Right lobe of liver (tissue), 4 donors: ENCODE data around the gene P4HA2.

Experiments
- POLR2A ChIP-seq: fragments of 450-650 bp; IDR thresholded peaks from one replicate; pipeline ENCODE4 v1.6.1; 2017; ENCODE audit warnings: antibody characterized with exemption, mild to moderate bottlenecking
- TF ChIP-seq, protein P1 (sequence below), 4 donors: fragments of 200-600 bp in 3 of 4; fragments of 450-650 bp in 1 of 4; IDR thresholded peaks; one replicate each; pipeline versions ENCODE4 v1.5.1 to v1.8.0; 2016 to 2022; ENCODE audit warnings: antibody characterized with exemption in 4 of 4, mild to moderate bottlenecking in 2 of 4
- donor health status: DM: no; HTN: no; CAD: no.
- donor health status: DM: no; HTN: no; CAD: no.
- donor health status: DM: no; HTN: yes; CAD: no.

DNA sequence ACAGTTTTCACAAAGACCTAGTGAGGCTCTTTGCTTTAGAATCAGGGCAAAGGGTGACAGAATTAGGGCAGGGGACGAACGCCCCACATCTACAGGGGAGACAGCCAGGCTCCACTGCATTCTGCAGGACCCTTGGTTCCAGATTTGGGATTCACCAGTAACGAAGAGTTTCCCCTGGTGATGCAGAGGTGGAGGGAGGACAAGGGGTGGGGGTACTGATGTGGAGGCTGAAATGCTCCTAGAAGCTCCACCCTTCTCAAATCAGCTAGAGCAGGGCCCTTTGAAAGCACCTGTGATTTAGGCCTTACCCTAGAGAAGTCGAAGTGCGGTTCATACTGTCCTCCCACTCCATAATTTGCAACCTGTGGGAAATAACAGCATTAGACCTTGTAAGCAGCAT is 29.1 kb downstream of the P4HA2 start:
- TF ChIP-seq POLR2A = no peak
- TF ChIP-seq, protein P1, sequence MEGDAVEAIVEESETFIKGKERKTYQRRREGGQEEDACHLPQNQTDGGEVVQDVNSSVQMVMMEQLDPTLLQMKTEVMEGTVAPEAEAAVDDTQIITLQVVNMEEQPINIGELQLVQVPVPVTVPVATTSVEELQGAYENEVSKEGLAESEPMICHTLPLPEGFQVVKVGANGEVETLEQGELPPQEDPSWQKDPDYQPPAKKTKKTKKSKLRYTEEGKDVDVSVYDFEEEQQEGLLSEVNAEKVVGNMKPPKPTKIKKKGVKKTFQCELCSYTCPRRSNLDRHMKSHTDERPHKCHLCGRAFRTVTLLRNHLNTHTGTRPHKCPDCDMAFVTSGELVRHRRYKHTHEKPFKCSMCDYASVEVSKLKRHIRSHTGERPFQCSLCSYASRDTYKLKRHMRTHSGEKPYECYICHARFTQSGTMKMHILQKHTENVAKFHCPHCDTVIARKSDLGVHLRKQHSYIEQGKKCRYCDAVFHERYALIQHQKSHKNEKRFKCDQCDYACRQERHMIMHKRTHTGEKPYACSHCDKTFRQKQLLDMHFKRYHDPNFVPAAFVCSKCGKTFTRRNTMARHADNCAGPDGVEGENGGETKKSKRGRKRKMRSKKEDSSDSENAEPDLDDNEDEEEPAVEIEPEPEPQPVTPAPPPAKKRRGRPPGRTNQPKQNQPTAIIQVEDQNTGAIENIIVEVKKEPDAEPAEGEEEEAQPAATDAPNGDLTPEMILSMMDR (IDR thresholded peaks at IDR 0.05) = no peak
